K562 (cell line): ENCODE results near the gene CCDC69. TPM values are rescaled to one million over a fixed set of nuclear protein-coding genes. Genes with fewer than 3 reads are reported as not detected.
A peak's percentile ranks its signal among the peaks of the same experiment; 100 is the strongest.

ENCODE experiments used
- ADNP ChIP-seq: fragments of 200-800 bp; sonication (Bioruptor generic); IDR thresholded peaks from 2 replicates; pipeline ENCODE4 v1.6.1; 2016; ENCODE audit warnings: missing genetic modification characterization, missing compliant biosample characterization
- ARID1B ChIP-seq: fragments of 450-650 bp; IDR thresholded peaks from 2 replicates; pipeline ENCODE4 v1.6.1; 2016; ENCODE audit warnings: antibody characterized with exemption, mild to moderate bottlenecking, inconsistent platforms
- ATF3 ChIP-seq, 2 experiments: fragments of 450-650 bp in 1 of 2; sonication (generic) in 1 of 2; formaldehyde crosslinking in 1 of 2; IDR thresholded peaks in 1 of 2; conservative IDR thresholded peaks in 1 of 2; 2 replicates each; pipeline versions ENCODE4 v1.6.1 to v1.8.1; 2016 to 2023; ENCODE audit warnings: mild to moderate bottlenecking in 2 of 2, moderate library complexity in 2 of 2, inconsistent platforms in 1 of 2, missing genetic modification reagents in 1 of 2
- CBX1 ChIP-seq: sonication (generic); IDR thresholded peaks from 2 replicates; pipeline ENCODE4 v1.6.1; 2016; ENCODE audit warnings: antibody characterized with exemption, low read depth, mild to moderate bottlenecking
- CREB3L1 ChIP-seq: fragments of 450-650 bp; IDR thresholded peaks from 2 replicates; pipeline ENCODE4 v1.6.1; 2014; ENCODE audit warnings: low read depth, mild to moderate bottlenecking, moderate library complexity, borderline replicate concordance
- FOSL1 ChIP-seq: fragments of 200-800 bp; sonication (Bioruptor generic); conservative IDR thresholded peaks from 2 replicates; pipeline ENCODE4 v1.6.1; 2016; ENCODE audit warnings: missing genetic modification characterization, missing compliant biosample characterization
- HMG20A ChIP-seq: fragments of 450-650 bp; formaldehyde crosslinking; conservative IDR thresholded peaks from 2 replicates; pipeline ENCODE4 v1.4.0; 2020; ENCODE audit warnings: mild to moderate bottlenecking, mixed read lengths
- HMG20B ChIP-seq: fragments of 250-450 bp; sonication (Bioruptor Pico); IDR thresholded peaks from 2 replicates; pipeline ENCODE4 v1.5.0; 2021; ENCODE audit warnings: mild to moderate bottlenecking
- HOMEZ ChIP-seq: fragments of 250-450 bp; sonication (Bioruptor Pico); IDR thresholded peaks from 2 replicates; pipeline ENCODE4 v1.4.0; 2020; ENCODE audit warnings: mild to moderate bottlenecking, moderate library complexity
- JUN ChIP-seq, 2 experiments: sonication (generic) in 1 of 2; formaldehyde crosslinking in 1 of 2; IDR thresholded peaks; 2 replicates each; pipeline versions ENCODE4 v1.6.1 to v1.8.0; 2012 to 2022; ENCODE audit warnings: borderline replicate concordance in 2 of 2, mild to moderate bottlenecking in 2 of 2, improper control_type of control experiment in 1 of 2, low read depth in 1 of 2, low read length in 1 of 2, missing genetic modification reagents in 1 of 2
- JUND ChIP-seq, 2 experiments: IDR thresholded peaks; 2 replicates in 1 of 2; 3 replicates in 1 of 2; pipeline ENCODE4 v1.6.1; 2011; ENCODE audit warnings: borderline replicate concordance in 2 of 2, low read depth in 2 of 2, low read length in 2 of 2, improper control_type of control experiment in 1 of 2, missing biosample characterization in 1 of 2, missing genetic modification characterization in 1 of 2, missing genetic modification reagents in 1 of 2
- KAT7 ChIP-seq: sonication (generic); formaldehyde crosslinking; IDR thresholded peaks from 2 replicates; pipeline ENCODE4 v1.8.0; 2022; ENCODE audit warnings: missing genetic modification reagents, mild to moderate bottlenecking, borderline replicate concordance
- NCOA2 ChIP-seq, 2 experiments: fragments of 450-650 bp; IDR thresholded peaks; 2 replicates each; pipeline ENCODE4 v1.6.1; 2018; ENCODE audit warnings: mild to moderate bottlenecking in 2 of 2, moderate library complexity in 1 of 2; ENCODE audit not compliant: partially characterized antibody in 2 of 2
- NFIC ChIP-seq: fragments of 450-650 bp; IDR thresholded peaks from 2 replicates; pipeline ENCODE4 v1.6.1; 2017; ENCODE audit warnings: mild to moderate bottlenecking, inconsistent platforms
- SMARCA4 ChIP-seq: fragments of 450-650 bp; IDR thresholded peaks from 2 replicates; pipeline ENCODE4 v1.6.1; 2016
- SRSF7 ChIP-seq: fragments of 200-400 bp; formaldehyde crosslinking; optimal IDR thresholded peaks from 2 replicates; pipeline ENCODE3; 2017; ENCODE audit warnings: mild to moderate bottlenecking, low read depth, low read length
- ZMIZ1 ChIP-seq, 2 experiments: fragments of 150-350 bp in 1 of 2; IDR thresholded peaks; 2 replicates each; pipeline ENCODE4 v1.6.1; 2012 to 2016; ENCODE audit warnings: low read depth in 2 of 2, low read length in 2 of 2, mild to moderate bottlenecking in 1 of 2, moderate library complexity in 1 of 2
- ZNF133 ChIP-seq: fragments of 250-450 bp; sonication (Bioruptor Pico); IDR thresholded peaks from 2 replicates; pipeline ENCODE4 v1.4.0; 2020; ENCODE audit warnings: mild to moderate bottlenecking
- ZSCAN29 ChIP-seq: fragments of 450-650 bp; IDR thresholded peaks from 2 replicates; pipeline ENCODE4 v1.6.1; 2017
- polyA plus RNA-seq, 8 experiments: library from polyadenylated mRNA; depleted of rRNA in 4 of 8; stranded (reverse) in 5 of 8; unstranded in 3 of 8; fragments of >200 nt; fragmentation: Nextera tagmentation in 2 of 8; fragmentation: Illumina TruSeq in 1 of 8; extraction: Ambion mirVana in 2 of 8; extraction: Trizol in 1 of 8; gene quantifications; 2 replicates each; pipeline versions ENCODE4 v1.2.1 to v1.2.3, GENCODE V29; 2011 to 2014; ENCODE audit warnings: inconsistent platforms in 1 of 8, missing spikeins in 1 of 8
- total RNA-seq, 7 experiments: library from RNA; depleted of rRNA in 6 of 7; stranded (reverse); fragments of >200 nt in 6 of 7; fragmentation: Illumina TruSeq in 2 of 7; extraction: Trizol in 2 of 7; gene quantifications; 2 replicates each; pipeline versions ENCODE4 v1.2.1 to v1.2.3, GENCODE V29; 2011 to 2021; ENCODE audit warnings: low replicate concordance in 1 of 7

Gene CCDC69
- total and polyA plus RNA-seq, 9 of the 15 experiments (the other 6 are each of a cell fraction or from before 2014, with no cell fraction given): 0.65 to 12.2 (median 7.6) TPM

GRCh38 chr5:151221574-151221973, 2.3 kb downstream of the CCDC69 start (continued):
- no peak for TF ChIP-seq ZMIZ1 (IDR thresholded peaks at IDR 0.05; ENCODE audit: low read depth in 2 of 2, low read length in 2 of 2)
- TF ChIP-seq CBX1: no peak
- 0 out of 2 replicates have a peak, but pooled peaks have one; percentile 32 for TF ChIP-seq ARID1B
- TF ChIP-seq HMG20A (CRISPR knock-in tag): no peak
- no peak for TF ChIP-seq ZNF133 (CRISPR knock-in tag)
- TF ChIP-seq KAT7 (CRISPR knock-in tag): no peak
- TF ChIP-seq JUN (IDR thresholded peaks at IDR 0.05; ENCODE audit: borderline replicate concordance, low read depth, low read length): peak; percentile 64; the same call in 1 of the 2 replicates
- TF ChIP-seq JUN (CRISPR knock-in tag; IDR thresholded peaks at IDR 0.05; ENCODE audit: borderline replicate concordance): no peak
- no peak for TF ChIP-seq HMG20B (CRISPR knock-in tag)
- no peak for TF ChIP-seq NCOA2 (IDR thresholded peaks at IDR 0.05; ENCODE audit: partially characterized antibody in 2 of 2)
- no peak for TF ChIP-seq ADNP (tag)
- no peak for TF ChIP-seq CREB3L1
- peak; percentile 87 for TF ChIP-seq FOSL1 (tag)
- TF ChIP-seq SRSF7: no peak
- TF ChIP-seq ATF3 (IDR thresholded peaks at IDR 0.05): peak; percentile 80
- no peak for TF ChIP-seq ATF3 (CRISPR knock-in tag; conservative IDR thresholded peaks at IDR 0.05)
- TF ChIP-seq NFIC: no peak
- TF ChIP-seq SMARCA4: 0 out of 2 replicates have a peak, but pooled peaks have one; percentile 28
- TF ChIP-seq ZSCAN29: no peak
- TF ChIP-seq JUND (IDR thresholded peaks at IDR 0.05; ENCODE audit: borderline replicate concordance, low read depth, low read length): peak; percentile 78
- TF ChIP-seq JUND (tag; IDR thresholded peaks at IDR 0.05; ENCODE audit: borderline replicate concordance, low read depth, low read length): peak; percentile 50; the same call in 2 of the 3 replicates
- no peak for TF ChIP-seq HOMEZ (CRISPR knock-in tag)
